Activated T-helper 9 cell treated with anti-CD3 and anti-CD28 coated beads, Interleukin-2, amount 50 U/mL, for 16 hours (primary cell): ENCODE results near the gene NOS1AP.
"Not testable (repeated sequence)": the region's sequence is repeated elsewhere in the genome, so short reads cannot be mapped to it uniquely, and the experiment has no call there.

Experiments
- DNase-seq: peaks from one replicate; pipeline ENCODE4 v3.0.0-alpha.2; 2020; ENCODE audit warnings: low read depth

The NOS1AP gene

DNA sequence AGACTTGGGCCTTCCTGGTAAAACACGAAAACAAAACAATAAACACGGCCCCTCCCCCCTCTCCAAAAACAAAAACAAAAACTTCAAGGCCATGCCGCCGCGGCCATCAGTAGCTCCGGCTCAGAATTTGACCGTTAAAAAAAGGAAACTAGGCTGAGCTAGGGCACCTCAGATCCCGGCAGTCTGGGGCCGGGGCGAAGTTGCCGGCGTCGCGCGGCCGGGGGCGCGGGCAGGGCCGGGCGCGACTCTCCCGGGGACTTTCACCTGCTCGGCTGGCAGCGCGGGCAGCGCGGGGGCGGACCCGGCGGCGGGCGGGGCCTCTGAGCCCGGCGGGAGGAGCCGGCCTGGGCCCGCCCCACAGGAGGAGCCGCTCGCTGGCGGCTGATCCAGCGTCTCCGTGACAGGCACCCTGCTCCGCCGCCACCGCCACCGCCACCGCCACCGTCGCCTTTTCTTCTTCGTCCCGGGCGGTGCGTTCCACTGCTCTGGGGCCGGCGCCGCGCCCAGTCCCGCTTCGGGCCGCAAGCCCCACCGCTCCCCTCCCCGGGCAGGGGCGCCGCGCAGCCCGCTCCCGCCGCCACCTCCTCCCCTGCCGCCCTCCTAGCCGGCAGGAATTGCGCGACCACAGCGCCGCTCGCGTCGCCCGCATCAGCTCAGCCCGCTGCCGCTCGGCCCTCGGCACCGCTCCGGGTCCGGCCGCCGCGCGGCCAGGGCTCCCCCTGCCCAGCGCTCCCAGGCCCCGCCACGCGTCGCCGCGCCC lies at the start of gene NOS1AP:
Gene NOS1AP, plus strand, starts transcription at position 358 of the 760 bp plus-strand sequence. CDS start 487 bp downstream, outside the sequence.
- DNase-seq = peak; percentile 67

DNA sequence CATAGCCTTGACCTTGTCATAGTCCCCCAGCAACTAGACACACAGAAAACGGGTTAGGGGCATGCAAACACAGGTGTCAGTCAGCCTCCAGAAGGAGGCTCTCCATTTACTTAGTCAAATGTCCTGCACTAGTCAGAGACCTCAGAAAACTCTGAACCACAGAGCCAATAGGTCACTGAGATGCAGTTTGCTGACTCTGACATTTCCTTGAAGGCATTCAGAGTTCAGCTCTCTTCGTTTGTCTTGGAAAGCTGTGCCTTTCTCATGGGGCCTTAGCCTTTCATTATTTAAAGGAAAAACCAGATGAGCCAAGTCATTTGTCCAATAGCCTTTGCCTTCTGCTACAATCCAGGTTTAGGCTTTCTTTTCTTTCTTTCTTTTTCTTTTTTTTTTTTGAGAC lies 49.3 kb upstream of the NOS1AP start:
- no peak for DNase-seq

DNA sequence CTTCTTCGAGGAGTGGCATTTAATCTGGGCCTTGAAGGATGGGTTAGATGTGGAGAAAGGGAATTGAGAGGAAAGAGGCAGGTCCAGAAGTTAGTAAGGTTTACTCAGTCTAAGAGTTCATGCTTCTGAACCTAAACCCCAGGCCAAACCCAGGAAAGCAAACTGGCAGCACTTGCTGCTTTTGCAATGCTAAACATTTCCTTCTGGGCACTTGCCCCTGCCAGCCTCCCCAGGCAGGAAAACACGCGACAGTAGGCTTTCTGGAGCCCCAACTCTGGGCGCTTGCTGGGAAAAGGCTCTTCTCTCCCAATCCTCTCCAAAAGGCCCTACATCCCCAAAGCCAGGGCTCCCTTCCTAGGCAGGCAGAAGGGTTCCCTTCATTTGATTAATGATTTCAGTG lies 48.4 kb upstream of the NOS1AP start:
- no peak for DNase-seq

DNA sequence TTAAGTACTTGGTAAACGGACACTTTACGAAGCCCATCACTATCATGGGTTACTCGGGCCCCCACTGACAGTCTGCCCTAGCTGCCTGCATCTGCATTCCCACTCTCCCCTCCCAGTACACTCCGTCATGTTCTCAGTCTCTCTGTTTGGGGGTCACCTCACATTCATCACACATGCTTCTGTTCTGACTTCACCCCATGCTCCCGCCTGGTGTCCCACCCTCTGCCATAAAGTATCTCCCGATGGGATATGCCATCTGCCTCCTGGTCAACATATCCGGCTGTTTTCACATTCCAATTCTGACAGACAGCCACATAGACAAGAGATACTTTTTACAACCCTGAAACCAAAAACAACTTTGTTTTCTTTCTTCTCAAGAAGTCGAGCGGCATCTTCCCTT lies 46.9 kb upstream of the NOS1AP start:
- no peak for DNase-seq

DNA sequence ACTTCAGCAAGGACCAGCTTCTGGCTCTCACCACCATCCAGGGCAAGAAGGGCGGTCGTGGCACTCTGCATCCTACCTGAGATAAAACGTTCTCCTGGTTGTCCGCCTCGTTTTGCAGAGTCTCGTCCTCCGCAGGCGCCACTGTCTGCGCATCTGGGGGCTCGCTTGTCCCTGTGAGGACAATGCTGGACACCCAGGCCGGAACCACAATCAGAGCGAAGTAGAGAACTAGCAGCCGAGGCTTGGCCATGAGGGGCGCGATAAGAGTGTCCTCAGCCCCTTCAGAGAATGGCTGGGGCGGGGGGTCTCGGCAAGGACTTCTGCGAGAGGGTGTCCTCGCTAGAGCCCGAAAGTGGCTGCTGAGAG lies 46.3 kb upstream of the NOS1AP start:
- no peak for DNase-seq

DNA sequence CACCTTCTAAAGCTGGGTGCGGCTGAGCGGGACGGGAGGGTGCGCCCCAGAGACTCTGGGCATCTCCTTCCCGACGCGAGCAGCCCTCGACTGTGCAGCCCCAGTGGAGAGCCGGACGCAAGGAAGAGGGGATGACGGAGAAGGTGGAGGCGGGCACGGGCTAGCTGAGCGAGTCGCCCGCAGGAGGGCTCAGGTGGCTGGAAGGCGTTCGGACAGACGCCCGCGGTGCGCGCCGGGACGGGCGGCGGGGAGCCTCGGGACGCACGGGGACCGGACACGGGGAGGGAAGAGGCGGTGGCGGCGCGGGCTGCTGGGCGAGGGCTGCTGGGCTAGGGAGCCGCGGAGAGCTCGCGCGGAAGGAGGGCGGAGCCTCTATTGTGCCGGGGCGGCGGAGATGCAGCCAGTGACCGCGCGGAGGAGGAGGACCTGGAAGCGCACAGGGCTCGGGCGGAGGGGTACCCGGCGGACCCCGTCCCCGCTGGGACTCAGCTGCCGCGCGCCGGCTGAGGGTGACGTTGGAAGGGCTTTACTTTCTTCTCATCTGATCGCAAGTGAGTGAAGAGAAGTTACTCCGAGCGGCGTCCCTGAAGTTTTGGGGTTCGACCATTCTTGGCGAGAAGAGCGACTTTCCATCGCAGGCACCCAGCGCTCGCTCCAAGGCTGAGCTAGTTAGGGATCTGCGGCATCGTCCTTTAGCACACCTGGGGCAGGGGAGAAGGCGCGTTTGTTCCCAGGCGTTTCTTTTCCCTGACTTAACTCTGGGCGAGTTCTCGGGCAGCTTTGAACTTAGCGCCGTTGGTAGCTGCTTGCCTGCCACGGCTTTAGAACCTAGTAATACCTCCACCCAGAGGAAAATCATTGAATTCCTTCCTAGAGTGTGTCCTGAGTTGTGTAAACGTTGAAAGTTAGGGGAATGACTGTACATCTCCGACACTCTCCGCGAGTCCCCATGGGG lies 45.7 kb upstream of the NOS1AP start, which contains the start of gene OLFML2B:
Gene OLFML2B, minus strand, starts transcription at position 323 of the 955 bp plus-strand sequence. CDS start 439 bp downstream, outside the sequence.
- DNase-seq = no peak

DNA sequence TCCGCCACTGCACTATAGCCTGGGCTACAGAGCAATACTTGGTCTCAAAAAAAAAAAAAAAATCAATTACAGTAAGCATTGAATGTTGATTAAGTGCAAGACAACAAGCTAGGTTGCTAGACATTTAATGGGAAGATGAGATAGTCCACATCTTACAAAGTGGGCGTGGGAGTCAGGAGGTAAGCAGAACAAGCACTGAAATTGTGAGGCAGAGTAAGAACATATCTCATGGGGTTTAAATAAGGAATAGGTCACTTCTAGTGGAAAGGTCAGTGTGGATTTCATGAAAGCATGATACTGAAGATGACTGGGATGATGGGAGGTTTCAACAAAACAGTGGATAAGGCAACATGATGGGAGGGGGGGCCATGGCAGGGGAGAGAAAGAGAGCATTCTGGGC lies 44.0 kb upstream of the NOS1AP start:
- no peak for DNase-seq

DNA sequence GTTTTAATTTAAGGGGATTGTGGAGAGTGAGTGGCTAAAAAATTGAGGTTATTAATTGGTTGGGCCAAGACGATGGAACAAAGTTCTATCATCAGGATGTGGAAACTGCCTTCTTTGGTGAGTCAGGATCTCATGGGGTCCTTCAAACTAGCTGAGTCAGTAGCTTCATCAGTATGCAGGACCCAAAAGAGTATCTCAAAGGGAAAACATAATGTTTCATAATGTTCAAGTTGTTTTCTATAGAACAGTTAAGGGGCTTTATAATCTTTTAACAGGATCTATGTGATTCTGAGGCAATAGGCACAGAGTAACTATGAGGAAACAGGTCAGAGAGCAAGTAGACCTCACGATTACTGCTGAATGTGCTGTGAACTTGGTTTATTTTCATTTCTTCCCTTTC lies 42.6 kb upstream of the NOS1AP start:
- no peak for DNase-seq

DNA sequence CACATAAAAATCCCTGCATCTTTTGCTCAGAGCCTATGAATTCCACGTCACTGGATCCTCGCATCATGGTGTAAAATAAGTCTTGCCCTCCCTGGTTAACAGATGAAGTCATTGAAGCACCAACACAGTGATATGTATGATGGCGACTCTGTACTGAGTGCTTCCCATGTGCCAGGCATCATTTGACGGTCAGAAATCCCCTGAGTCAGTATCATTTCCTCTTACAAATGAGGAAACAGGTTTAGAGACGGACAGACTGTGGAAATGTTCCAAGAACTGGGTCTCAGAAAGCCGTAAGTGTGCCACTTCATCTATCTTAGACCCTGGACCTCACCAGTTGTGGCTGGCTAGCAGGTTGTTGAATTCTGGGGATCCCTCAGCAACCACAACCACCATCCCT lies 40.8 kb upstream of the NOS1AP start:
- no peak for DNase-seq

DNA sequence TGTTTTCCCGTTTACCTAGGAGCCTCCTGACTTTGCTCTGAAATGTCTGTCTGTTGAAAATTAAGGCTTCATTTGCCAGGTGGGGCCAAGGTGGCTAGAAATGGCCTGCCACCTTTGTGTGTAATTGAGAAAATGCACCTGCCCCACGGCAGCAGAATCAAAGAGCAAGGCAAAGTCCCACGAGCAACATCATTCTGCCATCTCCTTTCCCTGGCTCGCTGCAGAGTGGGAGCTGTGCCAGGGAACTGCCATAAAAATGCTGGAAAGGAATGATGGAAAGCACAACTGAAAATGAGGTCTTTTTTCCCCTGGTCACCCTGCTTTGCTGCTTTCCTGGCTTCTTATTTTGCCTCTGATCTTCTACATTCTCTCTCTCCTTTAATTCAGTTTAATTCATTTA lies 40.3 kb upstream of the NOS1AP start:
- DNase-seq = no peak

DNA sequence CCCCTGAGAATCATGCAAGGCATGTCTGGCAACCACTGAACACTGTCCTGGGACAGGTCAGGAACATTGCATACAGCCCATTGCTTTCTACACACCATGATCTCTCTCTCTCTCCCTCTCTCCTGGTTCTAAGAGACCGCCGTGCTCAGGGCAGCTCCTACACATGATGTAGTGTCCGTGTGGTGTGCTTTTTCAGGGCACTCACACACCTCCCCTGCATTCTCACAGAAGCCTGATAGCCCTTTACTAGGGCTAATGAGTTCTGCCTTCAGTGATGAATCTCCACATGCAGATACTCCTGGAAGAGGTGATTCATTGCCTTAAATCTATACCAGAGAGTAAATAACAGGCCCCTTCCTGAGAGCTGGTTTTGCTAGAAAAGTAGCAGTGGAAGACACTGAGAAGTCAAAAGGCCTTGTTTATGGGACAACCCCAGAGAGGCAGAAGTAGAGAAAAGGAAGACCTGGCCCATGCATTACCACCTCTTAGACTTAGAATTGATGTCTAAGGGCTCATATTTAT lies 38.7 kb upstream of the NOS1AP start:
- no peak for DNase-seq

DNA sequence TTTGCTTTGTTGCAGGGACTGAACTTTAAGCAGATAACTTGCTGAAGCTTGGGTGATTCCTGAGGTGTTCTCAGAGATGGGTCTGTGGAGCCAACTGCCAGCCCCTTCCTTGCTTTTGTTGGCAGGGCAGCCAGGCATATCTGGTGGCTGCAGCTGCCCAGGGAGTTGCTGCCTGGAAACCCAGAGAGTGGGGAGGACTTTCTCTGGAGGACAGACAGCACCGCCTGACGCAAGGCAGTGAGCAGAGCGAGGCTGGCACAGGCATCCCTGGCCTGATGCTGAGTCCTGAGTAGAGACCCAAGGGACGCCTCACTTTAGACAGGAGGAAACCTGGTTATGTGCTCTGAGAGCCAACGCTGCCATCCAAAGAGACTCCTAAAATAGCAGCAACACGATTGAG lies 36.1 kb upstream of the NOS1AP start:
- DNase-seq = no peak

DNA sequence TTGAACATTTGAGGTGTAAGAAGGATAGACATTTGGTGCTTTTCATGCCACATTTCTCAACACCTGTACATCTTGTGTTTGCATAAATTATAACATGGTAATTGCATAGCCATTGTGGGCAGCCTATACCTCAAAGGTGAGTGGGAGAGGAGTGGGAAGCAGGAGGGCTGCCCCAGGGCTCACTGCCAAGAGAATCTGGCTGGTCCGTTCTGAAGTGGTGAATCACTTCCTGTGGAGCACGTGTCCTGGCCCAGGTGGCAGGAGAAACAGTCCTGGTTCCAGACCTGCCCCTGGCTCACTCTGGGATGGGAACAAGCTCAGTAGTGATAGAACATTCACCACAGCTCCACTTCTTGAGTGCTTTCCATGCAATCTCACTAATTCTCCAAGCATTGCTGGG lies 34.2 kb upstream of the NOS1AP start:
- no peak for DNase-seq

DNA sequence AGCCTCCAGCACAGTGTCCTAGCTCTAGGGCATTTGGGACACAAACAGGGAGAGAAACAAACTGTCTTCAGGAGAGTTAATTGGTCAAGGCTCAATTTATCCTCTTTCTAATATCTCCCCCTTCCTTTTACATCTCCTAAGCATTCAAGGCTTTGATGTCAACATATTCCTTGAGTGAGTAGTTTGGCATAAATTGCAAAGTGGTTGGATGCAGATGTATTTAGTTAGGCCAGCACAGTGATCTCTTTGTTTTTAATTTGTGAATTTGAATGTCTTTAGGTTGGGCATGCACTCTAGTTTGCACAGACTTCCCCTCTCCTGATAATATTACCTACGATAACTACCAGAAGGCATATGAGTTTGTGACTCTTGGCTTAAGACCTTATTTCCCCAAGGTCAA lies 33.3 kb upstream of the NOS1AP start:
- no peak for DNase-seq

DNA sequence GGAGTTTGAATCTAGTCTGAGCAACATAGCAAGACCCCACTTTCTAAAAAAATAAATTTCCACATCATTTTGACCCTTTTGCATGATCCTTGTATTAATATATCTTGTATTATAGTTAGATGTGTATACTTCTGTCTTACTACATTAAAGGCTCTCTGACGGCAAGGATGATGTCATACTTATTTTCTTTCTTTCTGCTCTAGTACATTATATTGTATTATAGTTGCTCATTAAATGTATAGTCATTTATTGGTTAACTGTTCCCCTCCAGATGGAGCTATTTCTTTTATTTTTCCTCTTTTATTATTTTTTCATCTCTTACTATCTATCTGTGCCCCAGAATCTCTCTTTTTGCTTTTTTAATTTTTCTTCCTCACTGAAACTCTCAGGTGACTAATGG lies 30.9 kb upstream of the NOS1AP start:
- no peak for DNase-seq

DNA sequence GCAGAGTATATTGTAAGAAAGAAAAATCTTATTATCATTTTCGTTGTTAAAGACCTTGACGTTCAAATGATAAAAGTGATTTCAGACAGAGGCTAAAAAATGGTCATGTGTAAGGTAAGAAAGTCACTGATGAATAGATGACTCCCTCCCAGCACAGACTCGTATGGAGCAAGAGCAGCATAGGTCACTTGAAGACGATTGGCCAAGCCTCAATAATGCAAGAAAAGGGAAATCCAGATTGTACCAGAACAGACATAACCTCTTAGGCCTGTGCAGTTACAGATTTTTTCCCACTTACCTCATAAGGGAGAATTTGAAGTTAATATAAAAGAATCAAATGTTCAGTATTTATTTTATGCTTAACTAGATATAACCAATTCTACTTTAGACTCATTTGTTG lies 29.5 kb upstream of the NOS1AP start:
- DNase-seq = no peak

DNA sequence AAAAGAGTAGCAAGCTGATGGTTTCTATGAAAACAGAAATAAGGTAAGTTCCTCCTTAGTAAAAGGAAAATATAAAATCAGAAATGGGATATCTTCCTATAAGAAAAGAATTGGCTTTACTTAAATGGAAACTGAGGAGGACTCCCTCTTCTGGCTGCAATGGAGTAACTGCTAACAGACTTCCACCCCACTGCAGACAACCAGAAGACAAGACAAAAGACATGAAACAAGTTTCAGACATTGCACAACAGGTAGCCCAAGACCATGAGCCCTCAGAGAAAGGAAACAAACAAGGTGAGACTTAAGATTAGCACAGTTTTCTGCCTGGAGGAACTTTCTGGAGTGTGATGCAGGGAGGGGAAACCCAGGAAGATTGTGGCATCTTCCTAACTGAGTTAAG lies 28.8 kb upstream of the NOS1AP start:
- DNase-seq = no peak

DNA sequence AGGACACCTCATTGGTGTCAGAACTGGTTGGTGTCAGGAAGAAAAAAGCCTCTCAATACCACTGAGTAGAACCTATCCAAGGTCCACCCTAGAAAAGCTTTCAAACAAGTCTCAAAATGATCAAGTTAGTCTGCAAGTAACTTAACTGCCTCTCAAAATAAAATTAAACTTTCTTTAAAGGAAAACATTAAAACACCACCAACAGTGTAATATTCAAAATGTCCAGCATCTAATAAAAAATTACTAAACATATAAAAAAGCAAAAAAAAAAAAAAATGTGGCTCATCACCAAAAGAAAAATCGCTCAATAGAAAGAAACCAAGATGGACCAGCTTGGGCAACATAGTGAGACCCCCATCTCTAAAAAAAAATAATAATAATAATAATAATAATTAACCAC lies 27.1 kb upstream of the NOS1AP start:
- no peak for DNase-seq

DNA sequence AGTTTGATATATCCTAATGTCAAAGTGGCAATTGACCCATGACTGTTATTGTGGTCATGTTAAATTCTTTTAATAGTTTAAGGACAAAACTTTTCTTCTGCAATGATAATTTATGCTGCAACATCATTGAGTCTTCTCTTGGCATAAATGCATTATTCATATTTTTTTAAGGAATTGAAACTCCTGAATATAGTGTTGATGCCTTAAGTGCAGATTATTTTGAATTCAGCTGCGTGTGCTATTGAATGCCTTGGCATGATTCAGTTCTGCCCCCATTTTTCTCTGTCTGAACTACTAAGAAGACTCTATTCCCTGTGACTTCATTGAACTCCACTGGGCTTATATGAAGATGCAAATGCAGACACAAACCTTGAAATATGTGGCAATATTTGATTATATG lies 22.6 kb upstream of the NOS1AP start:
- DNase-seq = no peak

DNA sequence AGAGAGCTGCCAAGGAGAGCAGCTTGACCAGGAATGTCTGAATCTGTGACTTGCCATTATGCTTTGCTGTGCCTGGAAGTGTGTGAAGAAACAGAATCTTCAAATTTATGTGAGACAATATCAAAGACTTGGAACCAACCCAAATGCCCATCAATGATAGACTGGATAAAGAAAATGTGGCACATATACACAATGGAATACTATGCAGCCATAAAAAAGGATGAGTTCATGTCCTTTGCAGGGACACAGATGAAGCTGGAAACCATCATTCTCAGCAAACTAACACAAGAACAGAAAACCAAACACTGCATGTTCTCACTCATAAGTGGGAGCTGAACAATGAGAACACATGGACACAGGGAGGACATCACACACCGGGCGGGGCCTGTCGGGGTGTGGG lies 15.5 kb upstream of the NOS1AP start:
- DNase-seq = not testable (repeated sequence)

DNA sequence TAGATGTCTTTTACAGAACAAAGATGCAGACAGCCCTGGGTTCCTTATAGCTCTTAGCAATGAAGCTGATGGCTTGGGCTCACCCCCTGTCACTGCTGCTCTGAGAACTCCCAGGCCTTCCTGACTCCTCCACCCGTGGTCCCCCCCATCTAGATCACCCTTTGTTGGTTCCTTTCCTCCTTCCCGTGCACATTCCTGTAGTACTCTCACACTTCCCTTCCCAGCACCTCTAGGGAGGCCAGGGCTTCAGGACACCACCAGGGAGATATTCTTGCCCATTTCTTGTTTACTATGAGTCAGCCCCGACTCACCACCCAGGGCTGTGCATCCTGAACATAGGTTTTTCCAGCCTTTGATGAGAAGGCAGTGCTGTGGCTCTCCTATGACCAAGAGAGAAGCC lies 14.4 kb upstream of the NOS1AP start:
- no peak for DNase-seq

DNA sequence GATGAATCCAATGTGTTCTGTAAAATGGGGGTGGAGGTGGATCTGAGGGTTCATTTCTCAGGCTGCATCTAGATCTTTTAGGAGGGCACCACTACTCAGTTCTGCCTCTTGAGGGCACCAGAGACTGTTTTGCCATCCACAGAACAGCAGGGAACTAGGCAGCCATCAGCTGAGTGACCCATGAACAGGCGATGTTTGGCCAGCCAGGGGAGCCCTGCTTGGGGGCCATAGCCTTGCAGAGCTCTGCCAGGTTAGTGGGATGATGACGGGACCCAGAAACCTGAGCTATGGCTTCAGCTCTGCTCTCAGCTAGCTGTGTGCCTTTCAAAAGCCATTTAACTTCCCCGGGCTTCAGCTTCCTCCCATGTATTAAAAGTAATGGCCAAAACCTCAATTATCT lies 13.4 kb upstream of the NOS1AP start:
- DNase-seq = no peak

DNA sequence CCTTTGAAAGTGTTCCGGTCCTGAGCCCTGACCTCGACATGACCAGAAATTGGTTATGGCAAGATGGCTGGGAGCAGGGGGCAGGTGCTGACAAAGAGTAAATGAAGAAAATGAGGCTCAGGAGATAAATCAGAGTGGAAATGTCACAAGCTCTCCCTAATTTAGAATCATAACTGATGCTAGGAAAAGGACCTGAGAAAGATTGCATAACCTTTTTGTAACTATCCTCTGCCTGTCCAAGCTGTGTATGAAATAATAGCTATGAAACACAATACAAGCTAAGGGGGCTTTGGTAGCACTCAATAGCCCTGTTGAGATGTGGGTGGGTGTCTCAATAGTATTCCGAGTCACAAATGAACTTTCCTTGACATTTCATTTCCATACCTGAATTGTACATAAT lies 12.9 kb upstream of the NOS1AP start:
- no peak for DNase-seq
